AML-193 (cell line): Measurements from ENCODE around the gene MFAP3L.
"Not testable (repeated sequence)": the region's sequence is repeated elsewhere in the genome, so short reads cannot be mapped to it uniquely, and the experiment has no call there.

ENCODE experiments used
- DNase-seq, 2 experiments: peaks; one replicate each; lab custom pipeline; 2025; lab: John Stamatoyannopoulos, UW

MFAP3L gene

GRCh38 chr4:169987327-169988228, 38.6 kb downstream of the MFAP3L start:
- no peak for DNase-seq

GRCh38 chr4:169986369-169986768, 39.8 kb downstream of the MFAP3L start:
- no peak for DNase-seq

- no peak for DNase-seq
These were observed 40.3 kb downstream of the MFAP3L start for GRCh38 chr4:169985881-169986280.

- no peak for DNase-seq
These were observed 41.5 kb downstream of the MFAP3L start for GRCh38 chr4:169984745-169985144.

GRCh38 chr4:169984173-169984572, 42.0 kb downstream of the MFAP3L start:
- DNase-seq = no peak

GRCh38 chr4:169976951-169977350, 49.2 kb downstream of the MFAP3L start:
- DNase-seq = no peak

GRCh38 chr4:169975838-169976796, 50.1 kb downstream of the MFAP3L start:
- no peak for DNase-seq

GRCh38 chr4:169975131-169975837, 50.9 kb downstream of the MFAP3L start:
- DNase-seq = no peak

- no peak for DNase-seq
These were observed 54.7 kb downstream of the MFAP3L start for GRCh38 chr4:169971456-169972015.

- DNase-seq = no peak
These were observed 57.2 kb downstream of the MFAP3L start for GRCh38 chr4:169968999-169969398.

GRCh38 chr4:169963998-169964397, 62.2 kb downstream of the MFAP3L start:
- no peak for DNase-seq

- no peak for DNase-seq
These were observed 66.9 kb downstream of the MFAP3L start for GRCh38 chr4:169959254-169959653.

GRCh38 chr4:169958629-169959028, 67.6 kb downstream of the MFAP3L start:
- DNase-seq = no peak

GRCh38 chr4:169957785-169958184, 68.4 kb downstream of the MFAP3L start:
- no peak for DNase-seq

- no peak for DNase-seq
These were observed 69.9 kb downstream of the MFAP3L start for GRCh38 chr4:169956091-169956843.

- no peak for DNase-seq
These were observed 70.7 kb downstream of the MFAP3L start for GRCh38 chr4:169955521-169955920.

- no peak for DNase-seq
These were observed 73.8 kb downstream of the MFAP3L start for GRCh38 chr4:169952236-169953002.

GRCh38 chr4:169948271-169948670, 77.9 kb downstream of the MFAP3L start:
- no peak for DNase-seq

- DNase-seq = no peak
These were observed 80.6 kb downstream of the MFAP3L start for GRCh38 chr4:169945636-169946035.

- not testable (repeated sequence) for DNase-seq
These were observed 82.6 kb downstream of the MFAP3L start for GRCh38 chr4:169943601-169944000.
